Upper lobe of right lung (tissue), 1 donor: Measurements from ENCODE around the gene THSD4. TPM values are rescaled to one million over a fixed set of nuclear protein-coding genes. Genes with fewer than 3 reads are reported as not detected.

Experiments used
- ATAC-seq: fragments of 200-7000 bp; cut with Tn5 transposase; one replicate; pipeline ENCODE4 v1.9.1; 2020; ENCODE audit warnings: mild to moderate bottlenecking, moderate library complexity
- DNase-seq: peaks from one replicate; pipeline ENCODE4 v3.0.0-alpha.2; 2020
- H3K27ac ChIP-seq: fragments of 200-600 bp; one replicate; pipeline ENCODE4 v1.8.0; 2022
- H3K27me3 ChIP-seq: fragments of 200-600 bp; one replicate; pipeline ENCODE4 v1.8.0; 2022; ENCODE audit warnings: mild to moderate bottlenecking
- H3K36me3 ChIP-seq: fragments of 200-600 bp; one replicate; pipeline ENCODE4 v1.8.0; 2022
- H3K4me1 ChIP-seq: fragments of 200-600 bp; one replicate; pipeline ENCODE4 v1.8.0; 2022
- H3K4me3 ChIP-seq: fragments of 200-600 bp; one replicate; pipeline ENCODE4 v1.8.0; 2022; ENCODE audit warnings: mild to moderate bottlenecking
- H3K9me3 ChIP-seq: fragments of 200-600 bp; one replicate; pipeline ENCODE4 v1.8.0; 2022
- intact Hi-C: fragments of 100-400 bp; cut with DNase I; formaldehyde crosslinking; loops from one replicate; pipeline ENCODE4 v1.11.0; 2022
- total RNA-seq: library from RNA; stranded (reverse); fragmentation: NEBNext Ultra II Directional; extraction: Animal tissue kit (Norgen Biotek cat#: 25700); gene quantifications from one replicate; pipeline ENCODE4 v1.2.1, GENCODE V29; 2021
- TF ChIP-seq, protein P1 (sequence below): fragments of 200-600 bp; IDR thresholded peaks from one replicate; pipeline ENCODE4 v1.8.0; 2022; ENCODE audit warnings: antibody characterized with exemption
- donor health status: DM: no; HTN: yes; CAD: no; lungs with severe emphysema.

THSD4 gene
- total RNA-seq, 1 donor from 2014 or later: 25.6 TPM

- no peak overlapping the region for H3K27ac ChIP-seq
- H3K27me3 ChIP-seq: no peaks in the 10 kb centered on the region
- H3K36me3 ChIP-seq: no peaks in the 10 kb centered on the region
- H3K4me3 ChIP-seq: no peak overlapping the region
- ATAC-seq: no peak
- H3K9me3 ChIP-seq: no peaks in the 10 kb centered on the region
- H3K4me1 ChIP-seq: no peaks in the 10 kb centered on the region
- intact Hi-C loops: no loop called here
- peak; percentile 15 for DNase-seq
- TF ChIP-seq, protein P1, sequence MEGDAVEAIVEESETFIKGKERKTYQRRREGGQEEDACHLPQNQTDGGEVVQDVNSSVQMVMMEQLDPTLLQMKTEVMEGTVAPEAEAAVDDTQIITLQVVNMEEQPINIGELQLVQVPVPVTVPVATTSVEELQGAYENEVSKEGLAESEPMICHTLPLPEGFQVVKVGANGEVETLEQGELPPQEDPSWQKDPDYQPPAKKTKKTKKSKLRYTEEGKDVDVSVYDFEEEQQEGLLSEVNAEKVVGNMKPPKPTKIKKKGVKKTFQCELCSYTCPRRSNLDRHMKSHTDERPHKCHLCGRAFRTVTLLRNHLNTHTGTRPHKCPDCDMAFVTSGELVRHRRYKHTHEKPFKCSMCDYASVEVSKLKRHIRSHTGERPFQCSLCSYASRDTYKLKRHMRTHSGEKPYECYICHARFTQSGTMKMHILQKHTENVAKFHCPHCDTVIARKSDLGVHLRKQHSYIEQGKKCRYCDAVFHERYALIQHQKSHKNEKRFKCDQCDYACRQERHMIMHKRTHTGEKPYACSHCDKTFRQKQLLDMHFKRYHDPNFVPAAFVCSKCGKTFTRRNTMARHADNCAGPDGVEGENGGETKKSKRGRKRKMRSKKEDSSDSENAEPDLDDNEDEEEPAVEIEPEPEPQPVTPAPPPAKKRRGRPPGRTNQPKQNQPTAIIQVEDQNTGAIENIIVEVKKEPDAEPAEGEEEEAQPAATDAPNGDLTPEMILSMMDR: no peak
Measured at GRCh38 chr15:71789616-71790015, 674.3 kb downstream of the THSD4 start.

GRCh38 chr15:71790081-71790480 is 674.8 kb downstream of the THSD4 start:
- intact Hi-C loops: no loop called here
- H3K27me3 ChIP-seq: no peaks in the 10 kb centered on the region
- ATAC-seq: peak; percentile 28
- peak; percentile 45 for DNase-seq
- H3K36me3 ChIP-seq: no peaks in the 10 kb centered on the region
- no peaks in the 10 kb centered on the region for H3K4me1 ChIP-seq
- no peak overlapping the region for H3K27ac ChIP-seq
- H3K9me3 ChIP-seq: no peaks in the 10 kb centered on the region
- no peak overlapping the region for H3K4me3 ChIP-seq
- TF ChIP-seq, protein P1: no peak

DNA sequence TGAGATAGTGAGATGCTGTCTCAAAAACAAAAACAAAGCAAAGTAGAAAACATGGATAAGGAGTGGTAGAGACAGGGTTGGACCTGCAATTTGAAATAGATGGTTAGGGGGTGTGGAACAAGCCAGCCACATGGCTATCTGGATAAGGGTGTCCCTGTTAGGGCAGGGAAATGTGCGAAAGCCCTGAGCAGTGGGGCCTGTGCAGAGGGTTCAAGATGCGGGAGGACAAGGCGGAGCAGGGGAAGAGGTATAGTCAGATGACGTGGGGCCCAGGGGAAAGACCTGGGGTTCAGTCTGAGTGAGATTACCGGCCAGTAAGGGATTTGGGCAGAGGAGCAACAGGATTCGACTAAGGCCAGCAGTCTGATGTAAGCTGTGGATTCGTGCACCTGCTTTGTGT is 676.7 kb downstream of the THSD4 start:
- no peaks in the 10 kb centered on the region for H3K9me3 ChIP-seq
- no peaks in the 10 kb centered on the region for H3K36me3 ChIP-seq
- no peaks in the 10 kb centered on the region for H3K4me1 ChIP-seq
- no peak overlapping the region for H3K27ac ChIP-seq
- H3K27me3 ChIP-seq: no peaks in the 10 kb centered on the region
- no peak for ATAC-seq
- TF ChIP-seq, protein P1: no peak
- intact Hi-C loops: no loop called here
- H3K4me3 ChIP-seq: no peak overlapping the region
- DNase-seq: peak; percentile 26

DNA sequence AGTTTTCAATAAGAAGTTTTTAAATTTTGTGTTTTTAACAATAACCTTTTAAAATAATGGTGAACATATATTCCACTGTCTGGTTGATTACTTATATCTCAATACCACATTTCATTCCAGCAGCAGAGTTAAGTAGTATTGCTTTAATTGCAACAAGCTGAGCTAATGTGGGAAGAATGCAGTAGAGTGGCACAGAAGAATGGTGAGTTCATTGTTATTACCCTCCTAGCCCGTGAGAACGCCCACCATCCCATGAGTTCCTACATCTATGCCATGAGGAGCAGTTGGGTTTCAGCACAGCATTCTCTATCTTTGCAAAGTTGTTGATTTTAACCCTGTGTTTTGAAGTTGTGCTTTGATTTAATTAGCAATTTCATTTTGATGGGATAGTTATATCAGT is 677.2 kb downstream of the THSD4 start:
- Histone ChIP-seq H3K4me1 (no peaks in the 10 kb centered on the region), H3K9me3 (no peaks in the 10 kb centered on the region), H3K27ac (no peak overlapping the region), H3K36me3 (no peaks in the 10 kb centered on the region), H3K27me3 (no peaks in the 10 kb centered on the region), H3K4me3 (no peak overlapping the region)
- TF ChIP-seq, protein P1: no peak
- intact Hi-C loops: no loop called here
- peak; percentile 85 for ATAC-seq
- DNase-seq: no peak

DNA sequence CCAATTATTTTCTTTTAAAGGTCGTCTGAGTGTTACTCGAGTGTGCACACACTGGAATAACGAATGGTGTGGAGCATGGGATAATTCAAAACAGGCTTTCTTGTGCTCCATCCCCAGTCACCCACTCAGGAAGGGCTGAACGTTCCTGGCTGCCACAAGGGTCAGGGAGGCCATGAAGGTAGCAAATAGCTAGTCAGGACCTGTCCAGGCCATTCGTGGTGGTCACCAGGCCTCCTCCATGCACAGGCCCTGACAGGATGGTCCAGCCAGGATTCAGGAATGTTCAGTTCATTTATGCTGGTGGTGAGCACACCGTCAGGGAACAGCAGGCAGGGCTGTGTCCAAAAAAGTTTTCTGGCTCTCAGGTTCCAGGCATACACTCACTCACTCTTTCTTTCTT is 683.4 kb downstream of the THSD4 start:
- no peak for ATAC-seq
- peak; percentile 26 for DNase-seq

More for the DNA sequence above, 683.4 kb downstream of the THSD4 start:
- Histone ChIP-seq H3K4me3 (no peak overlapping the region), H3K36me3 (no peaks in the 10 kb centered on the region), H3K27ac (no peak overlapping the region), H3K4me1 (no peaks in the 10 kb centered on the region), H3K27me3 (no peaks in the 10 kb centered on the region), H3K9me3 (no peaks in the 10 kb centered on the region)
- TF ChIP-seq, protein P1: no peak
- intact Hi-C loops: no loop called here
